OCI-LY1 (cell line): Measurements from ENCODE around the gene CLSTN2.

ENCODE experiments used
- H2AFZ ChIP-seq: fragments of 200-600 bp; sonication (generic), shearing (Covaris generic); 2 replicates; pipeline ENCODE4 v1.6.0; 2014; ENCODE audit warnings: antibody characterized with exemption, mild to moderate bottlenecking, low read length
- H3F3A ChIP-seq: fragments of 200-600 bp; sonication (generic), shearing (Covaris generic); 2 replicates; pipeline ENCODE4 v1.6.0; 2014; ENCODE audit warnings: mild to moderate bottlenecking, antibody characterized with exemption, low read length, moderate library complexity; ENCODE audit not compliant: insufficient read depth
- H3K27ac ChIP-seq: fragments of 200-600 bp; sonication (generic); 2 replicates; pipeline ENCODE4 v1.5.1; 2014; ENCODE audit warnings: low read length, mixed run types, mild to moderate bottlenecking, low read depth; ENCODE audit not compliant: poor library complexity, severe bottlenecking
- H3K27me3 ChIP-seq: fragments of 200-600 bp; sonication (generic); 2 replicates; pipeline ENCODE4 v1.6.0; 2014; ENCODE audit warnings: antibody characterized with exemption, mild to moderate bottlenecking, low read length, moderate library complexity; ENCODE audit not compliant: insufficient read depth
- H3K36me3 ChIP-seq: fragments of 200-600 bp; sonication (generic); 2 replicates; pipeline ENCODE4 v1.6.1; 2014; ENCODE audit warnings: mild to moderate bottlenecking, antibody characterized with exemption, low read length, moderate library complexity, mixed read lengths; ENCODE audit not compliant: insufficient read depth
- H3K4me1 ChIP-seq: fragments of 200-600 bp; sonication (generic); 2 replicates; pipeline ENCODE4 v1.5.1; 2014; ENCODE audit warnings: mild to moderate bottlenecking, low read length, moderate library complexity; ENCODE audit not compliant: insufficient read depth, severe bottlenecking
- H3K4me2 ChIP-seq: fragments of 200-600 bp; sonication (generic), shearing (Covaris generic); 2 replicates; pipeline ENCODE4 v1.6.1; 2014; ENCODE audit warnings: low read length
- H3K4me3 ChIP-seq: fragments of 200-600 bp; sonication (generic); 2 replicates; pipeline ENCODE4 v1.5.1; 2014; ENCODE audit warnings: low read length, low read depth, mild to moderate bottlenecking, mixed read lengths; ENCODE audit not compliant: poor library complexity, severe bottlenecking
- H3K79me2 ChIP-seq: fragments of 200-600 bp; shearing (Covaris generic); 2 replicates; pipeline ENCODE4 v1.6.1; 2016; ENCODE audit warnings: mixed run types, low read length, mixed read lengths; ENCODE audit not compliant: insufficient read depth
- H3K9ac ChIP-seq: fragments of 200-600 bp; sonication (generic), shearing (Covaris generic); 2 replicates; pipeline ENCODE4 v1.6.1; 2014; ENCODE audit warnings: mild to moderate bottlenecking, low read length, mixed read lengths
- H3K9me2 ChIP-seq: fragments of 200-600 bp; sonication (generic), shearing (Covaris generic); 2 replicates; pipeline ENCODE4 v1.6.1; 2014; ENCODE audit warnings: low read depth, mild to moderate bottlenecking, low read length, mixed read lengths
- H3K9me3 ChIP-seq: fragments of 200-600 bp; shearing (Covaris generic); 2 replicates; pipeline ENCODE4 v1.6.1; 2014; ENCODE audit warnings: low read length, mixed read lengths
- H4K20me1 ChIP-seq: fragments of 200-600 bp; sonication (generic), shearing (Covaris generic); 2 replicates; pipeline ENCODE4 v1.6.0; 2016; ENCODE audit warnings: mild to moderate bottlenecking, low read length; ENCODE audit not compliant: insufficient read depth
- EZH2 ChIP-seq: fragments of 200-600 bp; sonication (generic), shearing (Covaris generic); IDR thresholded peaks from 2 replicates; pipeline ENCODE4 v1.8.0; 2017; ENCODE audit warnings: borderline replicate concordance, mixed run types, mild to moderate bottlenecking, antibody characterized with exemption, low read length, moderate library complexity, mixed read lengths
- TF ChIP-seq, protein P1 (sequence below): fragments of 200-600 bp; sonication (generic), shearing (Covaris generic); IDR thresholded peaks from 2 replicates; pipeline ENCODE4 v1.5.1; 2017; ENCODE audit warnings: mild to moderate bottlenecking, antibody characterized with exemption, low read length, moderate library complexity, mixed read lengths

CLSTN2 gene

DNA sequence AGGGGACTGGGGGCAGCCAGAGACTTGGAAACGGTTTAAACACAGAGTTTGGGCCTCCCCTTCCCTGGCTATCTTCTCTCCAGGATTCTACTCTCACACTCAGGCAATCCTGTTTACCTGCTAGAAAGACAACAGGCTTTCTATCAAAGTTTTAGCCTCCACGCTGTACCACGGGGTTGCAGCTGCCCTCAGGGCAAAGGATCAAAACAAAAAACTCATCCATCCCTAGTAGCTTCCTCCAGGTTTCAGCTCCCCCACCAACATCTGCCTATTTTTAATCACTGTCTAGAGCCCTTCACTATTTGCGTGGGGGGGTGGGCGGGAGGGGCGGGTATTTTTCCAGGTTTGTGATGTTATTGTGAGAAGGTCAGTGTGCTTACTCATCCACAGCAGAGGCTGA lies 456.1 kb downstream of the CLSTN2 start:
- H3K9ac ChIP-seq: no peak overlapping the region
- no peaks in the 10 kb centered on the region for H3K9me2 ChIP-seq
- H2AFZ ChIP-seq: no peak overlapping the region
- H3K27me3 ChIP-seq: no peaks in the 10 kb centered on the region
- no peak overlapping the region for H3K27ac ChIP-seq
- no peak overlapping the region for H3K4me2 ChIP-seq
- H3K4me1 ChIP-seq: no peaks in the 10 kb centered on the region
- no peaks in the 10 kb centered on the region for H4K20me1 ChIP-seq
- H3F3A ChIP-seq: no peaks in the 10 kb centered on the region
- no peaks in the 10 kb centered on the region for H3K79me2 ChIP-seq
- no peak overlapping the region for H3K4me3 ChIP-seq
- no peaks in the 10 kb centered on the region for H3K36me3 ChIP-seq
- no peaks in the 10 kb centered on the region for H3K9me3 ChIP-seq
- no peak for TF ChIP-seq EZH2
- TF ChIP-seq, protein P1, sequence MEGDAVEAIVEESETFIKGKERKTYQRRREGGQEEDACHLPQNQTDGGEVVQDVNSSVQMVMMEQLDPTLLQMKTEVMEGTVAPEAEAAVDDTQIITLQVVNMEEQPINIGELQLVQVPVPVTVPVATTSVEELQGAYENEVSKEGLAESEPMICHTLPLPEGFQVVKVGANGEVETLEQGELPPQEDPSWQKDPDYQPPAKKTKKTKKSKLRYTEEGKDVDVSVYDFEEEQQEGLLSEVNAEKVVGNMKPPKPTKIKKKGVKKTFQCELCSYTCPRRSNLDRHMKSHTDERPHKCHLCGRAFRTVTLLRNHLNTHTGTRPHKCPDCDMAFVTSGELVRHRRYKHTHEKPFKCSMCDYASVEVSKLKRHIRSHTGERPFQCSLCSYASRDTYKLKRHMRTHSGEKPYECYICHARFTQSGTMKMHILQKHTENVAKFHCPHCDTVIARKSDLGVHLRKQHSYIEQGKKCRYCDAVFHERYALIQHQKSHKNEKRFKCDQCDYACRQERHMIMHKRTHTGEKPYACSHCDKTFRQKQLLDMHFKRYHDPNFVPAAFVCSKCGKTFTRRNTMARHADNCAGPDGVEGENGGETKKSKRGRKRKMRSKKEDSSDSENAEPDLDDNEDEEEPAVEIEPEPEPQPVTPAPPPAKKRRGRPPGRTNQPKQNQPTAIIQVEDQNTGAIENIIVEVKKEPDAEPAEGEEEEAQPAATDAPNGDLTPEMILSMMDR: no peak

DNA sequence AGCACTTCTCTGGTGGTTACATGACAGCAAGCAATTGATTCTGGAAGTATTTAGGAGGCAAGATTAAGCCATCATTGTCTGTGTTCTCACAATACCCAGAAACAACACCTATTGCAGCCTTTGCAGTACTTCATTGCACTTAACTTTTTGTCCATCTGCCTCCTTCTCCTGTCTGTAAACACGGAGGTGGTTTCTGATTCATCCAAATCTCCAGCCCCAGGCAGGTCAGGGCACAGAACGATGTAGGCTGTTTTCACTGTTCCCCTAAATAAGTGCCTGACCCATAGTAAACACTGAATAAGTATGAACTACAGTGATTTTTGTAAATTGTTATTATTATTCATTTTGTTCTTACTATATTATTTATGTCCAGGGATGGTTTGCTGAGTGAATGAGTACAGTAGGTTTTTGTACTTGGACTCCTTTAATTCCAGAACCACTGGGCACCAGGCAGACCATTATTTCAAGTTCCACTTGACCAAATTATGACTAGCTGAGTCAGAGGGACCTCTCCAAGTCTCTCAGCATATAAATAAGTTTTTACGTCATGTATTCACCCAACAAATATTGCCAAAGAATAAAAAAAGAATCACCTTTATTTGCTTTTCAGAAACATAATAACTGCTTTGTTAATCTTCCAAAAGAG lies 459.6 kb downstream of the CLSTN2 start:
- no peaks in the 10 kb centered on the region for H3K27me3 ChIP-seq
- H3K4me2 ChIP-seq: no peak overlapping the region
- H3K27ac ChIP-seq: no peak overlapping the region
- H3K79me2 ChIP-seq: no peaks in the 10 kb centered on the region
- no peaks in the 10 kb centered on the region for H3K9me2 ChIP-seq
- no peaks in the 10 kb centered on the region for H3K9me3 ChIP-seq
- H2AFZ ChIP-seq: no peak overlapping the region
- H3K4me3 ChIP-seq: no peak overlapping the region
- H3K4me1 ChIP-seq: no peaks in the 10 kb centered on the region
- TF ChIP-seq, protein P1: no peak
- no peak for TF ChIP-seq EZH2
- no peaks in the 10 kb centered on the region for H4K20me1 ChIP-seq
- no peaks in the 10 kb centered on the region for H3K36me3 ChIP-seq
- H3K9ac ChIP-seq: no peak overlapping the region
- no peaks in the 10 kb centered on the region for H3F3A ChIP-seq

DNA sequence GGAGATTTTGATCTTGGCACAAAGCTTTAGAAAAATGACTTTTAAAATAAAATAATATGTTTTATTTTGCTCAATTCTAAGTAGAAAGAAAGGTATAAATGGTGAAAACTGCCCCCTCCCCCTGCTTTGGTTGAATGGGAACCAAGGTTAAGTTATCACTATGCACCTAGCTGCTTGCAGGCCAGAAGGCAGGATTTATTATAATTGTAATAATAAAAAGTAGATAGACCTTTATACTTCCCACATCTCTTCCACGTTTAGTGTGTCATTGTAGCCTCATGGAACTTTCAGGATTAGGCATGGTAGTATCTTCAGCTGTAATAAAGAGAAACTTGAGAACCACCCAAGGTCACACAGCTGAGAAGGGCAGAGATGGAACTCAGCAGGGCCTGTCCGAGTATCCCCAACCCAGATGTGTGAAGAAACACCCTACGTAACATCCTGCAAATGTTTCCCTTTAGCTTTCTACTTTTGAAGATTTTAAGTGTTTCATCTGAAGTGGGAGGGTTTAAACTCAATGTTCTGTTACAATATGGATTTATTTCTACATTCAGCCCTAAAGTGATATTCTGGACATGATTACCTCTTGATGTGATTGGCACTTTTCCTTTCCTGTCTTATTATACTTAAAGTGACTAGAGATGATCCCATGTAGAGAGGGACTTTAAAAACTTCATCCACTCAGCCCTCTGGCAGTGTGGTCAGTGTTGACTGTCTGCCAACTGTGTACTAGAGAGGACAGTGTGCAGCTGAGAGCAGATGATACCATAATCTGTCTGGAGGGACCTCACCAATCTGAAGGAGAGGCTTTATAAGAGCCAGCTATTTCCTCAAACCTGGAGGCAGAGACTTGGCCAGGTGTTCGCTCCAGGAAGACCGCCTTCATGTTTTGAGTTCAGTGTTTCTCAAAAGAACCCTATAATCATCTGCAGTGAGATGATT lies 460.4 kb downstream of the CLSTN2 start:
- no peaks in the 10 kb centered on the region for H3K79me2 ChIP-seq
- no peak overlapping the region for H3K4me3 ChIP-seq
- no peaks in the 10 kb centered on the region for H3K27me3 ChIP-seq
- no peaks in the 10 kb centered on the region for H3F3A ChIP-seq
- H3K9ac ChIP-seq: no peak overlapping the region
- no peak overlapping the region for H3K27ac ChIP-seq
- H3K4me2 ChIP-seq: no peak overlapping the region
- no peaks in the 10 kb centered on the region for H3K36me3 ChIP-seq
- H3K9me3 ChIP-seq: no peaks in the 10 kb centered on the region
- TF ChIP-seq, protein P1: no peak
- no peak for TF ChIP-seq EZH2
- no peak overlapping the region for H2AFZ ChIP-seq
- no peaks in the 10 kb centered on the region for H3K9me2 ChIP-seq
- no peaks in the 10 kb centered on the region for H4K20me1 ChIP-seq
- H3K4me1 ChIP-seq: no peaks in the 10 kb centered on the region
